Suprapubic skin (tissue), 4 donors: ENCODE measurements around the gene TRAF3. TPM values are rescaled to one million over a fixed set of nuclear protein-coding genes. Genes with fewer than 3 reads are reported as not detected.

ENCODE experiments used
- DNase-seq, 2 donors: peaks; one replicate each; pipeline ENCODE4 v3.0.0-alpha.2; 2019; ENCODE audit warnings: low spot score in 2 of 2
- H3K27ac ChIP-seq: fragments of 200-600 bp; sonication (generic); one replicate; pipeline ENCODE4 v1.5.1; 2019
- H3K27me3 ChIP-seq: fragments of 200-600 bp; sonication (generic); one replicate; pipeline ENCODE4 v1.5.1; 2019
- H3K36me3 ChIP-seq: fragments of 200-600 bp; sonication (generic); one replicate; pipeline ENCODE4 v1.5.1; 2019
- H3K4me1 ChIP-seq: fragments of 200-600 bp; sonication (generic); one replicate; pipeline ENCODE4 v1.5.1; 2019
- H3K4me3 ChIP-seq: fragments of 200-600 bp; sonication (generic); one replicate; pipeline ENCODE4 v1.5.1; 2019; ENCODE audit warnings: mild to moderate bottlenecking
- H3K9me3 ChIP-seq: fragments of 200-600 bp; sonication (generic); one replicate; pipeline ENCODE4 v1.5.1; 2019
- EP300 ChIP-seq: sonication (generic); formaldehyde crosslinking; IDR thresholded peaks from one replicate; pipeline ENCODE4 v1.6.1; 2017; ENCODE audit warnings: antibody characterized with exemption
- POLR2A ChIP-seq, 2 donors: fragments of 450-650 bp; IDR thresholded peaks; one replicate each; pipeline ENCODE4 v1.6.1; 2017; ENCODE audit warnings: antibody characterized with exemption in 2 of 2, mild to moderate bottlenecking in 2 of 2, moderate library complexity in 2 of 2
- POLR2AphosphoS5 ChIP-seq, 3 donors: sonication (generic); formaldehyde crosslinking; IDR thresholded peaks; one replicate each; pipeline ENCODE4 v1.6.1; 2017; ENCODE audit warnings: antibody characterized with exemption in 3 of 3
- WGBS: methylation state at CpG from one replicate; pipeline ENCODE4 v1.1.5; 2018; 5-methylcytosine and 5-hydroxymethylcytosine counted together
- total RNA-seq, 4 donors: library from RNA; depleted of rRNA; stranded (reverse); fragments of >200 nt; gene quantifications; one replicate each; pipeline ENCODE4 v1.1.0, GENCODE V29; 2016
- TF ChIP-seq, protein P1 (sequence below), 2 donors: fragments of 200-600 bp in 1 of 2; fragments of 450-650 bp in 1 of 2; sonication (generic) in 1 of 2; IDR thresholded peaks; one replicate each; pipeline ENCODE4 v1.5.1; 2016 to 2019; ENCODE audit warnings: antibody characterized with exemption in 2 of 2, mild to moderate bottlenecking in 1 of 2, moderate library complexity in 1 of 2

Gene TRAF3
- total RNA-seq, 4 donors from 2014 or later = 8.7 to 22.8 (median 14.2) TPM

DNA sequence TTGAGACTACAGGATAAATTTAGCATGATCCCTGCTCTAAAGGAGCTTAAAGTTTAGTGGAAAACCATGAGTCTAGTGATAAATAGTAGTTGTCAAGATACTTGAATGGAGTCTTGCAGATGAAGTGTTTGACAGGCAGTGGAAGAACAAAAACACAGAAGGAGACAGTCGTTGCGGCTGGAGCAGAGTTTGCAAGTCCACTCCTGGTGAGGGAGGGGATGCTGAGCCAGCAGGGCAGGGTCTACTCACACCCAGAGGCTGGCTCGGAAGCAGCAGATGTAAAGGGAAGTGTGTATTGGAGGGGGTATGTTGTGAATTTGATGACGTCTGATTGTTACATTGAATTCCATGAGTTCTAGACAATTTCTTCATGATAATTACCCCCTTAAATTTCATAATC, 61.3 kb downstream of the TRAF3 start:
- WGBS = 72% methylated on average over 4 of the region's 4 CpGs
- Histone ChIP-seq H3K27ac (no peak overlapping the region), H3K9me3 (no peaks in the 10 kb centered on the region)

DNA sequence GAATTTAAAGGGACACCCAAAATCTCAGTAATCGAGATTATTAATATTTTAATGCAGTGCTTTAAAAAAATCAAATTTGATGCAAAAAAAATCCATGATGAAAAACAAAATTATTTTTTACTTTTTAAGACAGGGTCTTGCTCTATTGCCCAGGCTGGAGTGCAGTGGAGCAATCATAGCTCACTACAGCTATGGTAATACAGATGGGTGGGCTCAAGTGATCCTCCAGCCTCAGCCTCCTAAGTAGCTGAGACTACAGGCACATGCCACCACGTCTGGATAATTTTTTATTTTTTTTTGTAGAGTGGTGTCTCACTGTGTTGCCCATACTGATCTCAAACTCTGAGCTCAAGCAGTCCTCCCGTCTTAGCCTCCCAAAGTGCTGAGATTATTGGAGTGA, 62.9 kb downstream of the TRAF3 start:
- 91% methylated on average over 3 of the region's 3 CpGs for WGBS
- no peaks in the 10 kb centered on the region for H3K27me3 ChIP-seq

More for the DNA sequence above, 61.3 kb downstream of the TRAF3 start:
- Histone ChIP-seq H3K4me3 (no peak overlapping the region), H3K27me3 (no peaks in the 10 kb centered on the region), H3K4me1 (no peaks in the 10 kb centered on the region), H3K36me3 (peaks cover 3% of the 10 kb centered on the region)
- no peak for TF ChIP-seq POLR2AphosphoS5 (IDR thresholded peaks at IDR 0.05)
- TF ChIP-seq POLR2A (IDR thresholded peaks at IDR 0.05) = no peak
- TF ChIP-seq EP300 = no peak
- TF ChIP-seq, protein P1, sequence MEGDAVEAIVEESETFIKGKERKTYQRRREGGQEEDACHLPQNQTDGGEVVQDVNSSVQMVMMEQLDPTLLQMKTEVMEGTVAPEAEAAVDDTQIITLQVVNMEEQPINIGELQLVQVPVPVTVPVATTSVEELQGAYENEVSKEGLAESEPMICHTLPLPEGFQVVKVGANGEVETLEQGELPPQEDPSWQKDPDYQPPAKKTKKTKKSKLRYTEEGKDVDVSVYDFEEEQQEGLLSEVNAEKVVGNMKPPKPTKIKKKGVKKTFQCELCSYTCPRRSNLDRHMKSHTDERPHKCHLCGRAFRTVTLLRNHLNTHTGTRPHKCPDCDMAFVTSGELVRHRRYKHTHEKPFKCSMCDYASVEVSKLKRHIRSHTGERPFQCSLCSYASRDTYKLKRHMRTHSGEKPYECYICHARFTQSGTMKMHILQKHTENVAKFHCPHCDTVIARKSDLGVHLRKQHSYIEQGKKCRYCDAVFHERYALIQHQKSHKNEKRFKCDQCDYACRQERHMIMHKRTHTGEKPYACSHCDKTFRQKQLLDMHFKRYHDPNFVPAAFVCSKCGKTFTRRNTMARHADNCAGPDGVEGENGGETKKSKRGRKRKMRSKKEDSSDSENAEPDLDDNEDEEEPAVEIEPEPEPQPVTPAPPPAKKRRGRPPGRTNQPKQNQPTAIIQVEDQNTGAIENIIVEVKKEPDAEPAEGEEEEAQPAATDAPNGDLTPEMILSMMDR (IDR thresholded peaks at IDR 0.05) = no peak
- DNase-seq = no peak

GRCh38 chr14:102840771-102841528, 63.7 kb downstream of the TRAF3 start:
- Histone ChIP-seq H3K4me3 (no peak overlapping the region), H3K4me1 (no peaks in the 10 kb centered on the region), H3K9me3 (no peaks in the 10 kb centered on the region), H3K27me3 (no peaks in the 10 kb centered on the region), H3K27ac (no peak overlapping the region), H3K36me3 (no peaks in the 10 kb centered on the region)
- WGBS = 74% methylated on average over 8 of the region's 8 CpGs
- no peak for DNase-seq
- TF ChIP-seq EP300 (no peak), POLR2A (IDR thresholded peaks at IDR 0.05) (no peak), POLR2AphosphoS5 (IDR thresholded peaks at IDR 0.05) (no peak)
- TF ChIP-seq, protein P1 (IDR thresholded peaks at IDR 0.05) = no peak

More for the DNA sequence above, 62.9 kb downstream of the TRAF3 start:
- no peak overlapping the region for H3K4me3 ChIP-seq
- TF ChIP-seq EP300 (no peak), POLR2A (IDR thresholded peaks at IDR 0.05) (no peak), POLR2AphosphoS5 (IDR thresholded peaks at IDR 0.05) (no peak)
- TF ChIP-seq, protein P1 (IDR thresholded peaks at IDR 0.05) = no peak
- no peaks in the 10 kb centered on the region for H3K4me1 ChIP-seq
- no peak for DNase-seq
- no peaks in the 10 kb centered on the region for H3K36me3 ChIP-seq
- no peaks in the 10 kb centered on the region for H3K9me3 ChIP-seq
- H3K27ac ChIP-seq = no peak overlapping the region

DNA sequence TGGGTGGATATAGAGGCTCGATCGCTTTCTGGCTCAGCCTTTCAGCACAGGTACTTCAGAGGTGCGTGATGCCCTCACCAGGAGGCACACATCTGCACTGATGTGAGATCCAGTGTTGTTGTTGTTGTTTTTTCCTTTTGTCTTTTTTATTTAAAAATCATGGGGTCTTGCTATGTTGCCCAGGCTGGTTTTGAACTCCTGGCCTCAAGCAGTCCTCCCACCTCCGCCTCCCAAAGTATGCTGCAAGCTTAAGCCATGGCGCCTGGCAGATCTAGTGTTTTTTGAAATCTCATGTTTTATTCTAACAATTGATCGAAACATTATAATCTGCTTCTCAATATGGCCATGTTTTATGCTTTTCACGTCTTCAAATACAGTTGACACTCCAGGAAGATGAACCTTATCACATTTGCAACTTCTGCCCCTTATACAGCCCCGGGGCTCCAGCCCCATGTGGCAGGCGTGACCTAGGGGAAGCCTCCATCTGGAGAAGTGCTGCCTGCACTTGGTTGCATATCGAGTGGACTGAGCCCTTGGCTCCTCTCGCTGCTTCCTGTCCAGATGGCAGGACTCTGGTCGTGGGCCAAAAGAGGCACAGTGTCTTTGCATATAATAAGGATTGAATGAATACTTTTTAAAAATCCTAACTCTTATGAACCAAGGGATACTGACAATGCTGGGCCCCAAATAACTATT, 71.7 kb downstream of the TRAF3 start:
- no peak for TF ChIP-seq EP300
- TF ChIP-seq, protein P1 (IDR thresholded peaks at IDR 0.05) = no peak
- no peak for TF ChIP-seq POLR2AphosphoS5 (IDR thresholded peaks at IDR 0.05)
- TF ChIP-seq POLR2A (IDR thresholded peaks at IDR 0.05) = no peak
- Histone ChIP-seq H3K27ac (no peak overlapping the region), H3K36me3 (no peaks in the 10 kb centered on the region), H3K4me3 (no peak overlapping the region), H3K27me3 (no peaks in the 10 kb centered on the region), H3K9me3 (no peaks in the 10 kb centered on the region), H3K4me1 (peaks cover 14% of the 10 kb centered on the region)
- no peak for DNase-seq
- WGBS = 66% methylated on average over 12 of the region's 12 CpGs
